Sigmoid colon (tissue), 4 donors: ENCODE results near the gene LDLRAD4.

Experiments
- EP300 ChIP-seq, 4 donors: sonication (generic); formaldehyde crosslinking; IDR thresholded peaks; one replicate each; pipeline ENCODE4 v1.6.1; 2017; ENCODE audit warnings: antibody characterized with exemption in 4 of 4
- POLR2A ChIP-seq, 2 donors: fragments of 450-650 bp; IDR thresholded peaks; one replicate each; pipeline ENCODE4 v1.6.1; 2016; ENCODE audit warnings: antibody characterized with exemption in 2 of 2, mild to moderate bottlenecking in 2 of 2, moderate library complexity in 2 of 2
- POLR2AphosphoS5 ChIP-seq, 4 donors: sonication (generic); formaldehyde crosslinking; IDR thresholded peaks; one replicate each; pipeline ENCODE4 v1.6.1; 2017; ENCODE audit warnings: antibody characterized with exemption in 4 of 4
- TF ChIP-seq, protein P1 (sequence below), 4 experiments: fragments of 450-650 bp in 3 of 4; fragments of 200-600 bp in 1 of 4; IDR thresholded peaks; one replicate each; pipeline ENCODE4 v1.5.1; 2016 to 2019; ENCODE audit warnings: antibody characterized with exemption in 4 of 4, mild to moderate bottlenecking in 3 of 4, moderate library complexity in 2 of 4

- TF ChIP-seq, protein P1, sequence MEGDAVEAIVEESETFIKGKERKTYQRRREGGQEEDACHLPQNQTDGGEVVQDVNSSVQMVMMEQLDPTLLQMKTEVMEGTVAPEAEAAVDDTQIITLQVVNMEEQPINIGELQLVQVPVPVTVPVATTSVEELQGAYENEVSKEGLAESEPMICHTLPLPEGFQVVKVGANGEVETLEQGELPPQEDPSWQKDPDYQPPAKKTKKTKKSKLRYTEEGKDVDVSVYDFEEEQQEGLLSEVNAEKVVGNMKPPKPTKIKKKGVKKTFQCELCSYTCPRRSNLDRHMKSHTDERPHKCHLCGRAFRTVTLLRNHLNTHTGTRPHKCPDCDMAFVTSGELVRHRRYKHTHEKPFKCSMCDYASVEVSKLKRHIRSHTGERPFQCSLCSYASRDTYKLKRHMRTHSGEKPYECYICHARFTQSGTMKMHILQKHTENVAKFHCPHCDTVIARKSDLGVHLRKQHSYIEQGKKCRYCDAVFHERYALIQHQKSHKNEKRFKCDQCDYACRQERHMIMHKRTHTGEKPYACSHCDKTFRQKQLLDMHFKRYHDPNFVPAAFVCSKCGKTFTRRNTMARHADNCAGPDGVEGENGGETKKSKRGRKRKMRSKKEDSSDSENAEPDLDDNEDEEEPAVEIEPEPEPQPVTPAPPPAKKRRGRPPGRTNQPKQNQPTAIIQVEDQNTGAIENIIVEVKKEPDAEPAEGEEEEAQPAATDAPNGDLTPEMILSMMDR (IDR thresholded peaks at IDR 0.05): no peak
- TF ChIP-seq EP300 (IDR thresholded peaks at IDR 0.05) (no peak), POLR2AphosphoS5 (IDR thresholded peaks at IDR 0.05) (no peak), POLR2A (IDR thresholded peaks at IDR 0.05) (no peak)
Observed at GRCh38 chr18:13176847-13177246, 41.7 kb upstream of the LDLRAD4 start.
